HEK293T (cell line): ENCODE results near the gene APBA2.

Experiments
- CTCF ChIA-PET: fragments of 350-600 bp; formaldehyde crosslinking; extraction: SDS; loops from one replicate; lab custom pipeline; 2021; ENCODE audit warnings: antibody characterized with exemption, inconsistent platforms; lab: Yijun Ruan, JAX
- POLR2A ChIA-PET: fragments of 350-600 bp; formaldehyde crosslinking; extraction: SDS; loops from one replicate; lab custom pipeline; 2020; ENCODE audit warnings: antibody characterized with exemption, inconsistent platforms; lab: Yijun Ruan, JAX
- DNase-seq: peaks from one replicate; pipeline ENCODE4 v3.0.0; 2012; ENCODE audit warnings: mixed read lengths; ENCODE audit errors: extremely low spot score
- ARNT ChIP-seq: fragments of 450-650 bp; IDR thresholded peaks from 2 replicates; pipeline ENCODE4 v1.6.1; 2017; ENCODE audit warnings: mild to moderate bottlenecking
- BHLHE40 ChIP-seq: fragments of 450-650 bp; IDR thresholded peaks from 2 replicates; pipeline ENCODE4 v1.6.1; 2016; ENCODE audit warnings: mild to moderate bottlenecking, moderate library complexity, borderline replicate concordance
- CTBP1 ChIP-seq: fragments of 450-650 bp; IDR thresholded peaks from 2 replicates; pipeline ENCODE4 v1.6.1; 2016; ENCODE audit warnings: borderline replicate concordance
- ELF4 ChIP-seq: fragments of 450-650 bp; IDR thresholded peaks from 2 replicates; pipeline ENCODE4 v1.6.1; 2017; ENCODE audit warnings: antibody characterized with exemption
- FOXA1 ChIP-seq: fragments of 450-650 bp; IDR thresholded peaks from 2 replicates; pipeline ENCODE4 v1.6.1; 2016; ENCODE audit warnings: mild to moderate bottlenecking
- FOXK2 ChIP-seq: fragments of 450-650 bp; IDR thresholded peaks from 2 replicates; pipeline ENCODE4 v1.6.1; 2016; ENCODE audit warnings: mild to moderate bottlenecking
- FOXM1 ChIP-seq: fragments of 450-650 bp; IDR thresholded peaks from 2 replicates; pipeline ENCODE4 v1.6.1; 2017; ENCODE audit warnings: mild to moderate bottlenecking, borderline replicate concordance
- HDGF ChIP-seq: fragments of 450-650 bp; IDR thresholded peaks from 2 replicates; pipeline ENCODE4 v1.6.1; 2017; ENCODE audit warnings: antibody characterized with exemption, borderline replicate concordance
- L3MBTL2 ChIP-seq: fragments of 450-650 bp; conservative IDR thresholded peaks from 2 replicates; pipeline ENCODE4 v1.6.1; 2016; ENCODE audit warnings: mild to moderate bottlenecking
- LEF1 ChIP-seq: fragments of 450-650 bp; IDR thresholded peaks from 2 replicates; pipeline ENCODE4 v1.6.1; 2017; ENCODE audit warnings: mild to moderate bottlenecking, borderline replicate concordance
- NFRKB ChIP-seq: fragments of 450-650 bp; IDR thresholded peaks from 2 replicates; pipeline ENCODE4 v1.6.1; 2016; ENCODE audit warnings: mild to moderate bottlenecking, moderate library complexity
- SP1 ChIP-seq: fragments of 450-650 bp; IDR thresholded peaks from 2 replicates; pipeline ENCODE4 v1.6.1; 2017
- SUZ12 ChIP-seq: fragments of 450-650 bp; IDR thresholded peaks from 2 replicates; pipeline ENCODE4 v1.6.1; 2016; ENCODE audit warnings: mild to moderate bottlenecking
- TARDBP ChIP-seq: fragments of 450-650 bp; IDR thresholded peaks from 2 replicates; pipeline ENCODE4 v1.6.1; 2016
- ZNF384 ChIP-seq: fragments of 450-650 bp; IDR thresholded peaks from 2 replicates; pipeline ENCODE4 v1.6.1; 2016
- TF ChIP-seq, protein P1 (sequence below): fragments of 450-650 bp; IDR thresholded peaks from 2 replicates; pipeline ENCODE4 v1.6.1; 2016

APBA2 gene

DNA sequence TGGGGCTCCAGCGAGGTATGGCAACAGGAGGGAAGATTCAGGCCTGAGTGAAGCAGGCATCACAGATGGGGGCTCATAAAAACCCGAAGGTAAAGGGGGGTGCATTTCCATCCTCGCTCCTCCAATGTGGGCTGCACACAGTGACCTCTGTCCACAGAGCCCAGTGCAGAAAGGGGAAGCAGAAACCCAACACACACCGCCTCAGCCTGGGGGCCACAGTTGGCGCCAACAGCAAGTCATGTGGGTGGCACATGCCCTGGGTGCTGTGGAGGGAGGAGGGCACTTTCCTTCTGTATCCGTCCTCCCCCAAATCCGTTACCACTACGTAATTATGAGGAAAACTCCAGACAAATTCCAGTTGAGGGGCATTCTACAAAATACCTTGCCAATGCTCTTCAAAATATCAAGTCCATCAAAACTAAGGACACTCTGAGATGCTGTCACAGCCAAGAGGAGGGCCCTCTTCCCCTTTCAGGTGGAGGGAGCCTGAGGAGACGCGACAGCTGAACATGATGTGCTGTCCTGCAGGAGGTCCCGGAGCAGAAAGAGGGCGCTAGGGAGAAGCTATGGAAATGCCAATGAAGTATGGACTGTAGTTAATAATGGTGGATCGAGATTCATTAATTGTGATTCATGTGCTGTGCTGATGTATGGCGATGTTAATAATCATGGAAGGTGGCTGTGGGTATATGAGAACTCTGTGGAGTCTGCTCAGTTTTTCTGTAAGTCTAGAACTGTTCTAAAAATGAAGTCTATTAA is 16.4 kb downstream of the APBA2 start:
- TF ChIP-seq TARDBP (no peak), NFRKB (no peak), HDGF (no peak), L3MBTL2 (no peak), CTBP1 (no peak), BHLHE40 (no peak), FOXA1 (no peak), FOXM1 (no peak), LEF1 (no peak), ELF4 (no peak)
- TF ChIP-seq, protein P1, sequence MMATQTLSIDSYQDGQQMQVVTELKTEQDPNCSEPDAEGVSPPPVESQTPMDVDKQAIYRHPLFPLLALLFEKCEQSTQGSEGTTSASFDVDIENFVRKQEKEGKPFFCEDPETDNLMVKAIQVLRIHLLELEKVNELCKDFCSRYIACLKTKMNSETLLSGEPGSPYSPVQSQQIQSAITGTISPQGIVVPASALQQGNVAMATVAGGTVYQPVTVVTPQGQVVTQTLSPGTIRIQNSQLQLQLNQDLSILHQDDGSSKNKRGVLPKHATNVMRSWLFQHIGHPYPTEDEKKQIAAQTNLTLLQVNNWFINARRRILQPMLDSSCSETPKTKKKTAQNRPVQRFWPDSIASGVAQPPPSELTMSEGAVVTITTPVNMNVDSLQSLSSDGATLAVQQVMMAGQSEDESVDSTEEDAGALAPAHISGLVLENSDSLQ: no peak
- peak; percentile 20 for DNase-seq
- ChIA-PET CTCF (interaction anchor here (0.6 kb wide), 1 partner anchor 9 kb away, joined by 3 read pairs; no protein-coding TSS in a partner anchor), POLR2A (no interaction called here)

DNA sequence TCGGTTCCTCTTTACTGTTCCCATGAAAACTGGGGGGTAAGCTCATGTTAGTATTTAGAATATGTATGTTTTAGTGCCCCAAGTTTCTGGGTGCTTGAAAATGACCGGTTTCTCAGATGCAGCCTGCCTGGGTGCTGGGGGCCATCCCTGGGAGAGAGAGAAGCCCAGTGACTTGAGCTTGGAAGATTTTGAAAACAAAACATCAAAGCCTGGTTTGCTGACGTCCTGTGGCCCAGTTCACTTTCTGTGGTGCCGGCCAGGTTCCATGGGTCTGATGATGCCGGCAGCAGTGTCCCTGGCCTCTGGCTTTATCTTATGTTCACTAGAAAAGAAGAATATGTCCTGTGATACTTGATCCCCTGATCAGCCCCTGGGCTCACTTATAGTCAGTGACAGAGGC is 17.1 kb downstream of the APBA2 start:
- no peak for DNase-seq
- CTCF ChIA-PET: interaction anchor here (0.6 to 0.8 kb wide), 2 partner anchors 10 to 72 kb away, joined by 3 read pairs; no protein-coding TSS in a partner anchor
- POLR2A ChIA-PET: no interaction called here
- no peak for TF ChIP-seq SUZ12
- no peak for TF ChIP-seq FOXK2
- no peak for TF ChIP-seq LEF1
- TF ChIP-seq CTBP1: no peak
- TF ChIP-seq, protein P1: no peak
- no peak for TF ChIP-seq SP1
- TF ChIP-seq ARNT: no peak
- no peak for TF ChIP-seq FOXA1
- no peak for TF ChIP-seq TARDBP
- TF ChIP-seq HDGF: no peak
- TF ChIP-seq FOXM1: no peak
- no peak for TF ChIP-seq NFRKB
- no peak for TF ChIP-seq BHLHE40
- no peak for TF ChIP-seq L3MBTL2
- no peak for TF ChIP-seq ELF4
- TF ChIP-seq ZNF384: no peak

DNA sequence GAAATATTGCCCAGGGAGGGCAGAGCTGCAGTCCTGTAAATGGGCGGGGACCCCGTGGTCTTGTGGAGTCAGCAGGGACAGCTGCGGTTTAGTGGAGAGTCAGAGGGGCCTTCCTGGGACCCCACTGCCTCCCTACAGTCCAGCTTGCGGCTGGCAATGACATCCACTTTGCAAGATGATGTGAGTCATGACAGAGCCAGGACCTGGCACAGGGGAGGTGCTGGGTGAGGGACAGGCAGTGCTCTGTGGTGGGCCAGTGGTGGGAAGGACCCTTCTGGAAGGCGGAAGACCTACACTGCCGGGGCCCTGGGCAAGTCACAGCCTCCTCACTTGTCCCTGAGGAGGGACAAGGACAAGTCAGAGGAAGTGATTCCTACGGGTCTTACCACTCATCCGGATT is 17.8 kb downstream of the APBA2 start:
- DNase-seq: no peak
- TF ChIP-seq TARDBP (no peak), HDGF (no peak), SP1 (no peak), ARNT (no peak), ELF4 (no peak), FOXA1 (no peak), FOXK2 (no peak), CTBP1 (no peak), SUZ12 (no peak), LEF1 (no peak)
- TF ChIP-seq, protein P1: no peak
- ChIA-PET POLR2A (no interaction called here), CTCF (interaction anchor here (0.6 kb wide), 1 partner anchor 71 kb away, joined by 3 read pairs; no protein-coding TSS in a partner anchor)

DNA sequence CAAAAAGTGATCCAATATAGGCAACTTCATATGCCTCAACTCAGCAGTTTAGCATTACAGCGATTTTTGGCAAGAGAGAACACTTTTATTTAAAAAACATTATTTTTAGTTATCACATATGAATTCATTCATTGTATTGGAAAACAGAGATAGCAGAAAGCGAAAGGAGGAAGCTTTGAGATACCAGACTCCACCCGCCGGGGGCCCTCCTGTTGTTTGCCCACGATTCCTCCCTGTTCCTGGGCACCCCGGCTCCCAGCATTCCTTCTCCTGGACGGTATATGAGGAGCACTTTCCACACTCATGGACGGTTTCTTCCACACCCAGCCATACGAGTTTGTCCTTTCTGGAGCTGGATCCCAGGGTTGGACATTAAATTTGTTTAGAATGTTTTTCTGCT is 18.2 kb downstream of the APBA2 start:
- POLR2A ChIA-PET: no interaction called here
- no peak for TF ChIP-seq ZNF384
- no peak for DNase-seq
- CTCF ChIA-PET: no interaction called here

DNA sequence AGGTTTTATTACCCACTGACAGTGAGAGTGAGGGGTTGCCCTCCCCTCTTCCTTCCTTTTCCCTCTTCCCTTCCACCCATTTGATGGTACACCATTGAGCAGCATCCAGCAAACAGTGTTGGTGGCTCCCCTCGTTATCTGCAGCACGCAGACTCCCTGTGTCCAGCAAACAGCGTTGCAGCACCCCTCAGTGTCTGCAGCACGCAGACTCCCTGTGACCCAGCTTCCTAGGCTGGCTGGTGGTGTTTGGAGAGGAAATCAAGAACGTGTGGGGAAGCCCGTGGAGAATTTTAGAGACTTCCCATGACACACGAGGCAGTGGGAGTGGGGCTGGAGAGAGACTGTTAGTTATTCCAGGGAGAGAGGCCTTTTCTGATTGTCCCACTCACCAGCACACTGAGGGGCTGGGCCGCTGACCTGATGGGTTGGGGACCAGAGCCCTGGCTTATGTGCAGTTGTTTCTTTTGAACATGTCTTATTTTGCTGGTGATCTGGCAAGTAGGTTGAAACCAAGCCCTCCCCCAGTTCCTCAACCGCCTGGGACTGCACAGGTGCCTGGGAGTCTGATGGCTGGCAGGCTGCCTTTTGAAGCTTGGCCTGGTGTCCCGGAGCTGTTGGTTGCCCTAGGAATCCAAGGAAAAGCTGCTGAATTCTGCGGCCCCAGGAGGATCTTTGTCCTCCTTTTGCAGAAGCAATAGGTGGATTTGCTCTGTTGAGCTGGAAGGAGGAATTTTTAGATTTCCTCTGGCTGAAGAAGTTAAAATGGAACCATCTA is 19.0 kb downstream of the APBA2 start:
- ChIA-PET POLR2A (no interaction called here), CTCF (no interaction called here)
- DNase-seq: no peak
- TF ChIP-seq, protein P1: peak; percentile 33; the same call in 1 of the 2 replicates
- TF ChIP-seq ELF4: no peak
